A549 (cell line): ENCODE results near the gene MYEF2. TPM values are rescaled to one million over a fixed set of nuclear protein-coding genes. Genes with fewer than 3 reads are reported as not detected.

Experiments used
- ATAC-seq, 2 experiments: fragments of 200-7000 bp in 1 of 2; fragments of >200 bp in 1 of 2; cut with Nextera tagmentation in 1 of 2; cut with Tn5 transposase in 1 of 2; 3 replicates each; pipeline versions ENCODE4 v1.8.0 to v1.9.1; 2018 to 2020; ENCODE audit warnings: mild to moderate bottlenecking in 1 of 2, moderate library complexity in 1 of 2
- CTCF ChIA-PET: fragments of 300-600 bp; sonication (Branson Sonifier 250); formaldehyde crosslinking; extraction: SDS; loops from one replicate; lab custom pipeline; 2021; ENCODE audit warnings: antibody characterized with exemption, inconsistent platforms; lab: Yijun Ruan, JAX
- POLR2A ChIA-PET: fragments of 350-600 bp; formaldehyde crosslinking; extraction: SDS; loops from one replicate; lab custom pipeline; 2021; ENCODE audit warnings: antibody characterized with exemption, inconsistent platforms; lab: Yijun Ruan, JAX
- DNase-seq, 2 experiments: peaks; one replicate each; pipeline versions ENCODE4 v3.0.0 to v3.0.0-alpha.2; 2011 to 2016; ENCODE audit warnings: low read depth in 1 of 2, low spot score in 1 of 2
- FAIRE-seq: peaks from 2 replicates; lab custom pipeline; 2011; peaks lifted over from hg19 to GRCh38; lab: Jason Lieb, UNC
- H3K27ac ChIP-seq, 2 experiments: fragments of >200 bp; sonication (Bioruptor Twin); formaldehyde crosslinking; 3 replicates each; pipeline ENCODE4 v1.5.1; 2016 to 2017
- H3K4me1 ChIP-seq: fragments of >200 bp; sonication (Bioruptor Twin); formaldehyde crosslinking; 3 replicates; pipeline ENCODE4 v1.6.1; 2016
- H3K4me2 ChIP-seq: fragments of >200 bp; sonication (Bioruptor Twin); formaldehyde crosslinking; 3 replicates; pipeline ENCODE4 v1.6.1; 2016
- H3K4me3 ChIP-seq: fragments of >200 bp; sonication (Bioruptor Twin); formaldehyde crosslinking; 3 replicates; pipeline ENCODE4 v1.5.1; 2016
- H3K9me3 ChIP-seq: fragments of >200 bp; sonication (Bioruptor Twin); formaldehyde crosslinking; 3 replicates; pipeline ENCODE4 v1.6.1; 2016
- BCL3 ChIP-seq: fragments of >200 bp; sonication (Bioruptor Twin); formaldehyde crosslinking; IDR thresholded peaks from 3 replicates; pipeline ENCODE4 v1.6.1; 2016
- BHLHE40 ChIP-seq: IDR thresholded peaks from 2 replicates; pipeline ENCODE4 v1.6.1; 2012; ENCODE audit warnings: low read depth, low read length, inconsistent platforms
- CHD4 ChIP-seq: fragments of 200-600 bp; sonication (generic); IDR thresholded peaks from 2 replicates; pipeline ENCODE4 v1.6.1; 2016; ENCODE audit warnings: antibody characterized with exemption, mild to moderate bottlenecking, borderline replicate concordance
- CTCF ChIP-seq: fragments of >200 bp; sonication (Bioruptor Twin); formaldehyde crosslinking; IDR thresholded peaks from 3 replicates; pipeline ENCODE4 v1.5.1; 2016
- EHF ChIP-seq: fragments of 250-450 bp; sonication (Bioruptor Pico); IDR thresholded peaks from 2 replicates; pipeline ENCODE4 v1.5.0; 2020; ENCODE audit warnings: mild to moderate bottlenecking
- EHMT2 ChIP-seq: fragments of 200-600 bp; sonication (generic); IDR thresholded peaks from 2 replicates; pipeline ENCODE4 v1.6.1; 2016; ENCODE audit warnings: antibody characterized with exemption, low read depth, mild to moderate bottlenecking, moderate library complexity
- EP300 ChIP-seq, 2 experiments: fragments of >200 bp; sonication (Bioruptor Twin); formaldehyde crosslinking; IDR thresholded peaks; 2 replicates in 1 of 2; 3 replicates in 1 of 2; pipeline ENCODE4 v1.6.1; 2016 to 2017
- FOXS1 ChIP-seq: fragments of 250-450 bp; sonication (Bioruptor Pico); IDR thresholded peaks from 2 replicates; pipeline ENCODE4 v1.5.0; 2020; ENCODE audit warnings: mild to moderate bottlenecking, moderate library complexity
- GATA3 ChIP-seq: IDR thresholded peaks from 2 replicates; pipeline ENCODE4 v1.6.1; 2012; ENCODE audit warnings: borderline replicate concordance
- HDAC2 ChIP-seq: fragments of 200-600 bp; sonication (generic); IDR thresholded peaks from 2 replicates; pipeline ENCODE4 v1.6.1; 2016
- HMGXB4 ChIP-seq: fragments of 250-450 bp; sonication (Bioruptor Pico); IDR thresholded peaks from 2 replicates; pipeline ENCODE4 v1.5.0; 2021; ENCODE audit warnings: mild to moderate bottlenecking, moderate library complexity, borderline replicate concordance
- HOXB5 ChIP-seq: fragments of 250-450 bp; sonication (Bioruptor Pico); IDR thresholded peaks from 2 replicates; pipeline ENCODE4 v1.5.0; 2020; ENCODE audit warnings: mild to moderate bottlenecking, moderate library complexity
- KDM5A ChIP-seq: fragments of 200-600 bp; sonication (generic); IDR thresholded peaks from 2 replicates; pipeline ENCODE4 v1.6.1; 2016; ENCODE audit warnings: antibody characterized with exemption, mild to moderate bottlenecking
- MAX ChIP-seq: IDR thresholded peaks from 2 replicates; pipeline ENCODE4 v1.6.1; 2012
- NFE2L2 ChIP-seq: fragments of 150-350 bp; conservative IDR thresholded peaks from 2 replicates; pipeline ENCODE4 v1.6.1; 2014; ENCODE audit warnings: low read length
- PBX3 ChIP-seq: IDR thresholded peaks from 2 replicates; pipeline ENCODE4 v1.6.1; 2012
- PHF8 ChIP-seq: fragments of 200-600 bp; sonication (generic); IDR thresholded peaks from 2 replicates; pipeline ENCODE4 v1.6.1; 2016; ENCODE audit warnings: low read depth, mild to moderate bottlenecking, antibody characterized with exemption, moderate library complexity, borderline replicate concordance
- POLR2AphosphoS2 ChIP-seq: conservative IDR thresholded peaks from 2 replicates; pipeline ENCODE4 v1.6.1; 2012; ENCODE audit warnings: low read length, improper control_type of control experiment, inconsistent platforms
- RARB ChIP-seq: fragments of 250-450 bp; sonication (Bioruptor Pico); IDR thresholded peaks from 2 replicates; pipeline ENCODE4 v1.8.0; 2021; ENCODE audit warnings: mild to moderate bottlenecking, moderate library complexity
- RCOR1 ChIP-seq: fragments of 150-350 bp; IDR thresholded peaks from 2 replicates; pipeline ENCODE4 v1.6.1; 2014; ENCODE audit warnings: antibody characterized with exemption, low read length, low read depth
- REST ChIP-seq: fragments of 200-600 bp; sonication (generic); IDR thresholded peaks from 2 replicates; pipeline ENCODE4 v1.6.1; 2016; ENCODE audit warnings: antibody characterized with exemption, mild to moderate bottlenecking, moderate library complexity
- SREBF2 ChIP-seq: fragments of 450-650 bp; IDR thresholded peaks from 2 replicates; pipeline ENCODE4 v1.6.1; 2014; ENCODE audit warnings: mild to moderate bottlenecking, moderate library complexity
- ZC3H11A ChIP-seq: fragments of 450-650 bp; IDR thresholded peaks from 2 replicates; pipeline ENCODE4 v1.6.1; 2014; ENCODE audit warnings: antibody characterized with exemption, mild to moderate bottlenecking
- ZFP36 ChIP-seq: fragments of 450-650 bp; IDR thresholded peaks from 2 replicates; pipeline ENCODE4 v1.6.1; 2014; ENCODE audit warnings: borderline replicate concordance; ENCODE audit not compliant: partially characterized antibody
- WGBS: methylation state at CpG from one replicate; pipeline ENCODE4 v1.1.6; 2017; ENCODE audit errors: missing lambda C conversion rate; 5-methylcytosine and 5-hydroxymethylcytosine counted together
- polyA plus RNA-seq, 4 experiments: library from polyadenylated mRNA; depleted of rRNA in 3 of 4; stranded (reverse); fragments of >200 nt; fragmentation: RNase III in 1 of 4; extraction: RNeasy Plus Mini Kit Qiagen cat#74134 plus additional on column Dnase treatment in 1 of 4; gene quantifications; 2 replicates in 3 of 4; 3 replicates in 1 of 4; pipeline ENCODE4 v1.2.3, GENCODE V29; 2011 to 2017

Gene MYEF2
- polyA plus RNA-seq, 2 of the 4 experiments (the other 2 are of a cell fraction) = 50.0 to 56.1 TPM

GRCh38 chr15:48149858-48150257 is 28.2 kb downstream of the MYEF2 start (continued):
- no peak for TF ChIP-seq BCL3
- no peak for TF ChIP-seq RCOR1
- TF ChIP-seq PBX3 = no peak

- DNase-seq (no peak), FAIRE-seq (no peak), ATAC-seq (no peak)
- ChIA-PET CTCF (no interaction called here), POLR2A (no interaction called here)
- TF ChIP-seq ZFP36 (no peak), FOXS1 (CRISPR knock-in tag) (no peak), EHMT2 (no peak), EP300 (IDR thresholded peaks at IDR 0.05) (no peak), KDM5A (no peak), NFE2L2 (no peak)
- Histone ChIP-seq H3K4me1 (0 out of 3 replicates have a peak, but pooled peaks cover 3% of the 10 kb centered on the region), H3K27ac (no peak overlapping the region), H3K9me3 (no peaks in the 10 kb centered on the region), H3K4me2 (no peak overlapping the region), H3K4me3 (no peak overlapping the region)
Measured at GRCh38 chr15:48147358-48147757, 30.7 kb downstream of the MYEF2 start.

- POLR2A ChIA-PET = no interaction called here
- CTCF ChIA-PET = no interaction called here
- ATAC-seq = no peak
Measured at GRCh38 chr15:48145923-48146322, 32.2 kb downstream of the MYEF2 start.

GRCh38 chr15:48144889-48145288 is 33.2 kb downstream of the MYEF2 start:
- no peaks in the 10 kb centered on the region for H3K9me3 ChIP-seq
- ATAC-seq = no peak
- WGBS = 76% methylated on average over 1 of the region's 1 CpG
- 0 out of 3 replicates have a peak, but pooled peaks cover 3% of the 10 kb centered on the region for H3K4me1 ChIP-seq
- no peak for FAIRE-seq
- no peak overlapping the region for H3K4me2 ChIP-seq
- ChIA-PET POLR2A (no interaction called here), CTCF (no interaction called here)
- no peak overlapping the region for H3K4me3 ChIP-seq
- no peak overlapping the region for H3K27ac ChIP-seq
- no peak for DNase-seq
- TF ChIP-seq REST = no peak
- TF ChIP-seq GATA3 = no peak
- TF ChIP-seq EHF (CRISPR knock-in tag) = no peak
- no peak for TF ChIP-seq CTCF
- no peak for TF ChIP-seq BHLHE40
- TF ChIP-seq MAX = no peak
- TF ChIP-seq HOXB5 = no peak
- no peak for TF ChIP-seq KDM5A

More at GRCh38 chr15:48145923-48146322, 32.2 kb downstream of the MYEF2 start:
- H3K4me1 ChIP-seq = 0 out of 3 replicates have a peak, but pooled peaks cover 3% of the 10 kb centered on the region
- no peak for TF ChIP-seq CHD4
- no peak for TF ChIP-seq HDAC2
- TF ChIP-seq EHMT2 = no peak
- no peak for TF ChIP-seq RARB (CRISPR knock-in tag)
- no peak for TF ChIP-seq NFE2L2
- no peak for TF ChIP-seq ZFP36
- no peak for TF ChIP-seq SREBF2
- TF ChIP-seq EHF (CRISPR knock-in tag) = no peak
- no peak for TF ChIP-seq PHF8
- TF ChIP-seq ZC3H11A = no peak
- no peak for TF ChIP-seq FOXS1 (CRISPR knock-in tag)
- no peak for TF ChIP-seq POLR2AphosphoS2
- TF ChIP-seq HOXB5 = no peak
- no peak for TF ChIP-seq HMGXB4
- TF ChIP-seq, all 56 proteins: peak for 0
- Histone ChIP-seq H3K4me2 (no peak overlapping the region), H3K9me3 (no peaks in the 10 kb centered on the region), H3K27ac (no peak overlapping the region), H3K4me3 (no peak overlapping the region)
- no peak for FAIRE-seq
- DNase-seq = no peak
